SJSA1 (cell line): ENCODE data around the gene RNF152. TPM values are rescaled to one million over a fixed set of nuclear protein-coding genes. Genes with fewer than 3 reads are reported as not detected.

Experiments used
- DNase-seq, 2 experiments: peaks; one replicate each; pipeline ENCODE4 v3.0.0-alpha.2; 2015 to 2020; ENCODE audit warnings: low spot score in 2 of 2, low read depth in 1 of 2
- H3K27ac ChIP-seq: fragments of 250-450 bp; sonication (Bioruptor Pico); 2 replicates; pipeline ENCODE4 v1.5.1; 2020; ENCODE audit warnings: mild to moderate bottlenecking, moderate library complexity
- H3K27me3 ChIP-seq: fragments of 250-450 bp; sonication (Bioruptor Pico); replicated peaks from 2 replicates; pipeline ENCODE4 v1.5.1; 2020; ENCODE audit warnings: mild to moderate bottlenecking, moderate library complexity
- H3K36me3 ChIP-seq: fragments of 250-450 bp; sonication (Bioruptor Pico); 2 replicates; pipeline ENCODE4 v1.5.1; 2020; ENCODE audit warnings: mild to moderate bottlenecking
- H3K4me1 ChIP-seq: fragments of 250-450 bp; sonication (Bioruptor Pico); replicated peaks from 2 replicates; pipeline ENCODE4 v1.6.1; 2021; ENCODE audit warnings: mild to moderate bottlenecking
- H3K4me3 ChIP-seq: fragments of 250-450 bp; sonication (Bioruptor Pico); 2 replicates; pipeline ENCODE4 v1.5.1; 2020; ENCODE audit warnings: mild to moderate bottlenecking
- H3K9me3 ChIP-seq: fragments of 250-450 bp; sonication (Bioruptor Pico); replicated peaks from 2 replicates; pipeline ENCODE4 v1.5.1; 2020; ENCODE audit warnings: mild to moderate bottlenecking
- total RNA-seq: library from RNA; depleted of rRNA; stranded (reverse); fragments of >200 nt; shearing (Covaris generic); gene quantifications from 2 replicates; pipeline ENCODE4 v1.2.3, GENCODE V29; 2014

RNF152 gene
- total RNA-seq, 1 experiment from 2014 or later = 18.0 TPM

DNA sequence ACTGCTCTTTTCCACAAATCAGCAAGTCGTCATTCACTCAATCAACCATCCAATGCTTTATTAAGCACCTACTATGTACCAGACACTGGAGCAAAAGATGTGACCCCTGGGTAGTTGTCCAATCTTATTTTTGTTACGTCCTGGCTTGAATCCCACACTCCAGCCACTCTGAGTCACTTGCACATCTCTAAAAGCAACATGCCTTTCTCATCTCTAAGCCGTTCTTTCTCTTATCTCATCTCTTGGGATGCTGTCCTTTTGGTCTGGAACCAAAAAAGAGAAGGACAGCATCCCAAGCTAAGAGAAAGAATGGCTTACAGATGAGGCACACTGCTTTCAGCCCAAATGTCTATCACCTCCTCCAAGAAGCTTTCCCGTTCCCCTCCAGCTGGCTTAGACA lies 58.8 kb downstream of the RNF152 start:
- 0 out of 2 replicates have a peak overlapping the region, but pooled peaks have one; percentile 0 for H3K27ac ChIP-seq
- H3K27me3 ChIP-seq = no peaks in the 10 kb centered on the region
- no peaks in the 10 kb centered on the region for H3K36me3 ChIP-seq
- peaks cover 37% of the 10 kb centered on the region for H3K4me1 ChIP-seq
- DNase-seq = no peak
- H3K4me3 ChIP-seq = no peak overlapping the region
- H3K9me3 ChIP-seq = no peaks in the 10 kb centered on the region

- Histone ChIP-seq H3K4me1 (peaks cover 37% of the 10 kb centered on the region), H3K9me3 (no peaks in the 10 kb centered on the region), H3K27me3 (no peaks in the 10 kb centered on the region), H3K36me3 (no peaks in the 10 kb centered on the region), H3K4me3 (no peak overlapping the region), H3K27ac (0 out of 2 replicates have a peak overlapping the region, but pooled peaks have one; percentile 0)
- DNase-seq = peak in 1 of 2 experiments; percentile 71
Measured at GRCh38 chr18:61833387-61833786, 59.4 kb downstream of the RNF152 start.

GRCh38 chr18:61832858-61833257 lies 59.9 kb downstream of the RNF152 start:
- H3K27ac ChIP-seq = no peak overlapping the region
- H3K9me3 ChIP-seq = no peaks in the 10 kb centered on the region
- DNase-seq = no peak
- H3K27me3 ChIP-seq = no peaks in the 10 kb centered on the region
- H3K4me1 ChIP-seq = peaks cover 37% of the 10 kb centered on the region
- no peak overlapping the region for H3K4me3 ChIP-seq
- H3K36me3 ChIP-seq = no peaks in the 10 kb centered on the region

DNA sequence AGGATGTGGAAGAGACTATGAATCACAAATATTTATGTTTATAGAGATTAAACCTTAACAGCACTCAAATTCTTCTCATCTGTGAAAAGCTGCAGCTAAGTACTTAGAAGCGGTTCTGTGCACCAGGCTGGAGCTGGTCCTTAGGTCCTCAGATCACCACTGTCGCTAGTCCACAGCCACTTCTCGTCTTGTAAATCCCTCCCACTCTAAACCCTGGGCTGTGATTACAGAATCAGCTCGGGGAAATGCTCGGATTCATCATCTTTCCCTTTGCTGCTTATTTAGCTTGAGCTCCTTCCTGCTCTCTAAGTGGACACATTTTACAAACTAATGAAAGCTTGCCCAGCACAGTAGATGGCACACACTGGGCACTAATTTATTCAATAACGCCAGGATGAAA lies 61.7 kb downstream of the RNF152 start:
- DNase-seq = peak in 1 of 2 experiments; percentile 33
- H3K27me3 ChIP-seq = no peaks in the 10 kb centered on the region
- no peak overlapping the region for H3K27ac ChIP-seq
- H3K4me3 ChIP-seq = no peak overlapping the region
- 0 out of 2 replicates have a peak, but pooled peaks cover 3% of the 10 kb centered on the region for H3K36me3 ChIP-seq
- peaks cover 37% of the 10 kb centered on the region for H3K4me1 ChIP-seq
- no peaks in the 10 kb centered on the region for H3K9me3 ChIP-seq

- no peaks in the 10 kb centered on the region for H3K27me3 ChIP-seq
- H3K27ac ChIP-seq = no peak overlapping the region
- H3K9me3 ChIP-seq = no peaks in the 10 kb centered on the region
- no peak for DNase-seq
- H3K4me3 ChIP-seq = no peak overlapping the region
- peaks cover 9% of the 10 kb centered on the region; the same call in 1 of the 2 replicates for H3K36me3 ChIP-seq
- peaks cover 40% of the 10 kb centered on the region for H3K4me1 ChIP-seq
Measured at GRCh38 chr18:61829108-61829507, 63.7 kb downstream of the RNF152 start.

GRCh38 chr18:61827591-61827990 lies 65.2 kb downstream of the RNF152 start:
- Histone ChIP-seq H3K4me1 (peaks cover 25% of the 10 kb centered on the region), H3K9me3 (no peaks in the 10 kb centered on the region), H3K4me3 (no peak overlapping the region), H3K36me3 (peaks cover 9% of the 10 kb centered on the region), H3K27me3 (no peaks in the 10 kb centered on the region), H3K27ac (no peak overlapping the region)
- DNase-seq = no peak

DNA sequence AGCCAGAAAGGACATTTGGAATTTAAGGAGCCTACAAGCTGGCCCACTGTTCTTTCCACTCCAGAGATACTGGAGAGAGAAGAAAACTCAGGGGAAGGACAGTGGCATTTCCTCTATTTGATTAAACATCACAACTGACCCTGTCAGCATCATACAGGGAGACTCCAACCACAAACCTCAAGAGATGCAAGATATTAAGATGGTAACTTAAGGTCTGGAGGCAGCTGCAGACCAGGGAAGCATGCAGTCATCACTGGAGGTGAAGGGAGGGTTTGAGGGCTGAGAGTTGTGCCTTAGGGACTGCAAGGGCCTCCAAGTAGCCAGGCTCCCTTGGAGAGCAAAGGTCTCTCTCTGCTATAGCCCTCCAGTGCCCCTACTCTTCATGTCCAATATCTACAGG lies 67.4 kb downstream of the RNF152 start:
- Histone ChIP-seq H3K4me1 (peaks cover 8% of the 10 kb centered on the region), H3K36me3 (peaks cover 9% of the 10 kb centered on the region), H3K27me3 (no peaks in the 10 kb centered on the region), H3K27ac (no peak overlapping the region), H3K9me3 (no peaks in the 10 kb centered on the region), H3K4me3 (no peak overlapping the region)
- no peak for DNase-seq

GRCh38 chr18:61824733-61825363 lies 68.0 kb downstream of the RNF152 start:
- Histone ChIP-seq H3K27me3 (no peaks in the 10 kb centered on the region), H3K36me3 (peaks cover 9% of the 10 kb centered on the region), H3K9me3 (no peaks in the 10 kb centered on the region), H3K4me1 (peaks cover 7% of the 10 kb centered on the region), H3K27ac (no peak overlapping the region), H3K4me3 (no peak overlapping the region)
- DNase-seq = no peak

DNA sequence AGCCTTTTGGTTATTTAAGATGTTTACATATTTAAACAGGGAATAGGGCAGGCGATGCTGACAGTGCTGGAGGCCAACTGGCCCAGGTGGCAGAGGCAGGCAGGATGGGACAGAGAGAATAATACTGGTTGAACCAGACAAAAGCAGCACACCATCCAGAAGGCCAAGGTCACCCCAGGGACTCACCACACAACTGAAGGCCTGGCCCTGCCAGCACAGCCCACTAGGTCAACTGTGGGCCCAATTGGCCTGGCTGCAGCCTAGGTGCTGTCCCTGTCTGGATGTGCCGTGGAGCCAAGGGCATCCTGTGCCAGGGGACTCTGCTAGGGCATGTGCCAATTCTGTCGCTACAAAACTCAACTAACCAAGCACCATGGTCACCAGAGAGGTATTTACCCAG lies 69.2 kb downstream of the RNF152 start:
- H3K4me1 ChIP-seq = peaks cover 7% of the 10 kb centered on the region
- DNase-seq = no peak
- no peak overlapping the region for H3K27ac ChIP-seq
- peaks cover 9% of the 10 kb centered on the region for H3K36me3 ChIP-seq
- H3K27me3 ChIP-seq = no peaks in the 10 kb centered on the region
- H3K9me3 ChIP-seq = no peaks in the 10 kb centered on the region
- H3K4me3 ChIP-seq = no peak overlapping the region

DNA sequence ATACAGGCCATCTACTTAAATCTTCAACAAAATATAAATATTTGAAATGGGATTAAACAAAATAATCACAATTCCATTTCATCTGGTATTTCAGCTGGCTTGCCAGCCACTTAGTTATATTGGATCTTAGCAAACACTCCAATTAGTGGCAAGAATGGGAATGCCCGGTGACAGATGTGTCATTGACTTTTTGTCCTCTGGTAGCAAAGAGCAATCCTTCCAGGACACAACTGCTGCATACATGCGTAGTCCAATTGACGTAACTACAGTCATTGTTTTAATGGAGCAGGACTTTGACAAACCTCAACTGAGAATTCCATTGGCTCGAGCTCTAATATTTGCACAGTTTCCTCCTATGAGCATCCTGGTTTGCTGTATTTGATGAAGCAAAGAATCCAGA lies 69.9 kb downstream of the RNF152 start:
- H3K9me3 ChIP-seq = no peaks in the 10 kb centered on the region
- no peaks in the 10 kb centered on the region for H3K27me3 ChIP-seq
- no peak overlapping the region for H3K27ac ChIP-seq
- H3K4me3 ChIP-seq = no peak overlapping the region
- peaks cover 9% of the 10 kb centered on the region for H3K36me3 ChIP-seq
- no peak for DNase-seq
- H3K4me1 ChIP-seq = peaks cover 7% of the 10 kb centered on the region

DNA sequence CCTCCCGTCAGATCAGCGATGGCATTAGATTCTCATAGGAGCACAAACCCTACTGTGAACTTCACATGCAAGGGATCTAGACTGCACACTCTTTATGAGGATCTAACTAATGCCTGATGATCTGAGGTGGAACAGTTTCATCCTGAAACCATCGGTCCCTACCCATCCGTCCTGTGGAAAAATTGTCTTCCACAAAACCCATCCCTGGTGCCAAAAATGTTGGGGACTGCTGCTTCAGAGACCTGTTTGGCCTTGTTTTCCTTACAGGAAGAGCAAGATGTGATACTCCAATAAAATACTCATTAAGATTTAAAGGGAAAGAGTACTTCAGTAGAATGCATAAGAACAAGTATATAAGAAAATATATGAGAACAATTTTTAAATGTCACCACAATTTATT lies 71.1 kb downstream of the RNF152 start:
- Histone ChIP-seq H3K36me3 (peaks cover 9% of the 10 kb centered on the region), H3K27ac (no peak overlapping the region), H3K4me3 (no peak overlapping the region), H3K9me3 (no peaks in the 10 kb centered on the region), H3K4me1 (peaks cover 7% of the 10 kb centered on the region), H3K27me3 (no peaks in the 10 kb centered on the region)
- DNase-seq = no peak

DNA sequence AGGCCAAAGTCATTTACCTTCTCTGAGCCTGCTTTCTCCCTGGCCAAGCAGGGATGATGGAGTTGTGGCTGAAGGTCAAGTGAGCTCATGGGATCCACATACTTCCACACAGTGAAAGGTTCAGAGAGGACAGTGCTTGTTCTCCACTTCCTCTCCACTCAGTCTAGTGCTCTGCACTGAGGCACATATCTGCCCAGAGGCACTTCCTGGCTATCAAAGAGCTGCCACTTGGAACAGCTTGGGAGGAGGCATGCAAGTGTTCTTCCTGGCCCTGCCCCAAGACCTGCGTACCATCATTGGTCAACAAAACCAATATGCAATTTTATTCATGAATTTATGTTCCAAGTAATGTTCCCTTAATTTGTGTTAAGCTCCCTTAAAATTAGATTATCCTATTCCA lies 71.9 kb downstream of the RNF152 start:
- H3K9me3 ChIP-seq = no peaks in the 10 kb centered on the region
- no peak for DNase-seq

GRCh38 chr18:61817086-61817485 lies 75.7 kb downstream of the RNF152 start:
- DNase-seq = peak in 1 of 2 experiments; percentile 27
- Histone ChIP-seq H3K36me3 (peaks cover 36% of the 10 kb centered on the region), H3K4me1 (no peaks in the 10 kb centered on the region)

More for the DNA sequence above, 71.9 kb downstream of the RNF152 start:
- H3K4me1 ChIP-seq = peaks cover 7% of the 10 kb centered on the region
- no peak overlapping the region for H3K27ac ChIP-seq
- no peaks in the 10 kb centered on the region for H3K27me3 ChIP-seq
- H3K4me3 ChIP-seq = no peak overlapping the region
- H3K36me3 ChIP-seq = peaks cover 13% of the 10 kb centered on the region

DNA sequence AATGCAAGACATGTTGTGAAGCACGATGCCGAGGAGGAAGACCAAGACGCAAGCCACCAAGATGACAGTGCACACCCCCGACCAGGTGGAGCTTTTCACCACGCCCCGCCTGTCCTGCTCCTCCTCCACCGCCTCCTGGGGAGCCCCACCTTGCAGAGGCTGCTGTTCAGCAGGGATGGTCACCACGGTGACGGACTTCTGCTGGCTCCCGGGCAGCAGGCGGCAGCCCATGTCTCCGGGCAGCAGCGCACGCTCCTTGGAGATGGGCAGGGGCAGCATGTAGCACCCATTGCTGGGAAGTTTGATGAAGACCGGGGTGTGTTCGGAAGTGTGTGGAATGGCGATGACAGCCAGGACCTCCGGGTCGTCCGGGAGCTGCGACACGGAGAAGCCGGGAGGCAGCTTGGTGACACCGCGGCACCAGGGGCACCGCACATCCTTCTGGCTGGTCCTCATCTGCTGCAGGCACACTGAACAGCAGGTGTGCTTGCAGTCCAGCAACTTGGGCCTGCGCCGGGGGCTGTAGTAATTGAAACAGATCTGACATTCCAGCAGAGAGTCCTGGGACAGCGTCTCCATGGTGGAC lies 76.8 kb downstream of the RNF152 start:
- H3K9me3 ChIP-seq = no peaks in the 10 kb centered on the region
- H3K27me3 ChIP-seq = no peaks in the 10 kb centered on the region
- no peak for DNase-seq
- H3K4me3 ChIP-seq = no peak overlapping the region
- H3K36me3 ChIP-seq = peaks cover 36% of the 10 kb centered on the region
- no peaks in the 10 kb centered on the region for H3K4me1 ChIP-seq
- H3K27ac ChIP-seq = no peak overlapping the region

More at GRCh38 chr18:61817086-61817485, 75.7 kb downstream of the RNF152 start:
- no peak overlapping the region for H3K4me3 ChIP-seq
- H3K27ac ChIP-seq = no peak overlapping the region
- H3K9me3 ChIP-seq = no peaks in the 10 kb centered on the region
- H3K27me3 ChIP-seq = no peaks in the 10 kb centered on the region
